Measurements from ENCODE around the gene HLCS.
"Not testable (repeated sequence)": the region's sequence is repeated elsewhere in the genome, so short reads cannot be mapped to it uniquely, and the experiment has no call there.

Gene HLCS

DNA sequence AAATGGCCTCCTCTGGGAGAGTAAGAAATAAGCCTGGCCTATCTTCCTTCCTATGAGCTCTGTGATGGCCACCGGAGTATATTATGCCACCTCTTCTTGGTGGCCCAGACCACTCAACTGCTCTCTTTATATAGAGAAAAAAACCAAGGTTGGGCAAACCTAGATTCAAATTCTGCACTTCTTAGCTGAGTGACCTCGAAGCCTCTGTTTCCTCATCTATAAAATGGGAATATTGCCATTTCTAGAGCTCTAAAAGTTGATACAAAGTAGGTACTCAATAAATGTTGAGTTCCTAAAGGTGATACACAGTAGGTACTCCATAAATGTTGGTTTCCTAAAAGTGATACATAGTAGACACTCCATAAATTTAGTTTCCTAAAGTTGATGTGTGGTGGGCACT is 120.7 kb downstream of the HLCS start:
- no peak for DNase-seq

DNA sequence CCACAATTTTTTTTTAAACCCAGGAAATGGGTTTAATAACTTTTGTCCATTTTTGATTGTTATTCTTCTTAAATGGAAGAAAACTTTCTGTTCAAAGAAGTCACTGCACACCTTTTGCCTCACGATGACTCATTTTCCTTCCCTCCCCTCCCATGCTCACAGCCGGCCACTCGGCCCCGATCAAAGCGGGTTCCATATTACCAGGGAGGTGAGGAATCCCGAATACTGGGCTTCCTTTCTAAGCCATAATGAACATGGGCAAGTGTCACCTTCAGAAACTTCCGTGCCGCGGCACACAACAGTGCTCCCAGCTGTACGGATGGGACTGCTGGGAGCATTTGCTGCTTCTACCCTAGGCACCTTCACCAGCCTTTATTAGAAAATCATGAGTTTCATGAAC is 121.4 kb downstream of the HLCS start:
- DNase-seq: no peak

- no peak for DNase-seq
Observed at GRCh38 chr21:36841866-36842265, 124.6 kb downstream of the HLCS start.

DNA sequence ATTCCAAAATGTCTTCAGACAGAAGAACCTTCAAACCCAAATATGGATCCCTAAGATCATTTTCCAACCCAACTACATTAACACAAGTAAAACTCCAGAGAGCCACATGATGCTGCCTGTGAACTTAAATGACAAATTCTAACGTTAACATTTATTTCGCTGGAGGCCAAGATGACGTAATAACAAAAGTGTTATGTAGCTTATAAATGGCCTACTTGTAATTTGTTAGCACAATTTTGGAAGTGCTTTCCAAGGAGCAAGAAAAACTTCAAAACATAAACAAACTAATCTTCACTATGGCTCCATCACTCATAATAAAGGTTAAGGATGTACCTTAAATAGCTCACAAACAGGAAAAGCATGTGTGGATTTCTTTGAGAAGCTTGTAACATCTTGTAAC is 126.7 kb downstream of the HLCS start:
- DNase-seq: no peak

GRCh38 chr21:36839123-36839522 is 127.3 kb downstream of the HLCS start:
- no peak for DNase-seq

GRCh38 chr21:36835383-36835795 is 131.1 kb downstream of the HLCS start:
- no peak for DNase-seq

DNA sequence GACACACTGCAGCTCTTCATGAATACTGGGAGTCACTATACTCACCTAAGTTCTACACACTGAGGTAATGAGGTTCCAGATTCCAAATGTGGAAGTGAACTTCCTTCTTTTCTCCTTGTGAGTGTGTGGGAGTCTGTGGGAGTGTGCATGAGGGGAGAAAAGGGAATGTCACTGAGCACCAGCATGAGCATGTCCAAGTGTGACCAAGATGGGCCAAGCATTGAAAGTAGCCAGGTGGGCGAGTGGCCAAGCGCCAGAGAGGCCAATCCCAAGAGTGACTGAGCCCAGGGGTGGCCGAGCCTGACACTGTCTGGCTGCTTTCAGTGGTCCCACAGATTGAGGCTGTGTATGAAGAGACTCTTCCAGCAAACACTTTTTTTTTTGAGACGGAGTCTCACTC is 132.3 kb downstream of the HLCS start:
- no peak for DNase-seq

- no peak for DNase-seq
Observed at GRCh38 chr21:36830100-36830499, 136.4 kb downstream of the HLCS start.

DNA sequence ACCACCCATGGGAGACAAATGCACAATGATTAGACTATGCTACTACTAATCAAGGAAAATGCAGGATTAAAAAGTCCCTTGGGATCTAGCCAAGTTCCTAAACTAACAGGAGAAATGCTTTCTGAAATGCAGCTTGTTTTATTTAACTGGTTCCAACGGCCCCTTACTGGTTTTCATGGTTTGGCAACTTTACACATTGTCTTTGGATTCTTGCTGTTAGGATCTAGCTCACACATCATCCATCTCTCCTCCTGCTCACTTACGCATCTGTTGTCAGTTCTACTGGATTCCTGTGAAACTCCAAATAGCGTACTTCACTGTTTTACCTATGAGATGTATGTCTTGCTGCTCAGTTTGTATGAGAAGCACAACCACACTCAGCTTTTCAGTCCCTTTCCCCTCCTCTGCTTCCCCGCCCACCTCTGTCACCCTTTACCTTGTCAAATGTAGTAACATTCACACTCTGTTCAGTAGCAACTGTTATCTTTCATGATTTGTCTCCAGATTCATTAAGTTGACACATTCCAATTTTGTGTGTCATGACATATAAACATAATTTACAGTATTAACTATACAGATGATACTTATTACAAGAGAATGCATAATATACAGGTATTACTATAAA is 137.5 kb downstream of the HLCS start:
- DNase-seq: no peak

- no peak for DNase-seq
Observed at GRCh38 chr21:36828208-36828607, 138.3 kb downstream of the HLCS start.

- no peak for DNase-seq
Observed at GRCh38 chr21:36825658-36826057, 140.8 kb downstream of the HLCS start.

GRCh38 chr21:36821032-36821299 is 145.5 kb downstream of the HLCS start:
- no peak for DNase-seq

DNA sequence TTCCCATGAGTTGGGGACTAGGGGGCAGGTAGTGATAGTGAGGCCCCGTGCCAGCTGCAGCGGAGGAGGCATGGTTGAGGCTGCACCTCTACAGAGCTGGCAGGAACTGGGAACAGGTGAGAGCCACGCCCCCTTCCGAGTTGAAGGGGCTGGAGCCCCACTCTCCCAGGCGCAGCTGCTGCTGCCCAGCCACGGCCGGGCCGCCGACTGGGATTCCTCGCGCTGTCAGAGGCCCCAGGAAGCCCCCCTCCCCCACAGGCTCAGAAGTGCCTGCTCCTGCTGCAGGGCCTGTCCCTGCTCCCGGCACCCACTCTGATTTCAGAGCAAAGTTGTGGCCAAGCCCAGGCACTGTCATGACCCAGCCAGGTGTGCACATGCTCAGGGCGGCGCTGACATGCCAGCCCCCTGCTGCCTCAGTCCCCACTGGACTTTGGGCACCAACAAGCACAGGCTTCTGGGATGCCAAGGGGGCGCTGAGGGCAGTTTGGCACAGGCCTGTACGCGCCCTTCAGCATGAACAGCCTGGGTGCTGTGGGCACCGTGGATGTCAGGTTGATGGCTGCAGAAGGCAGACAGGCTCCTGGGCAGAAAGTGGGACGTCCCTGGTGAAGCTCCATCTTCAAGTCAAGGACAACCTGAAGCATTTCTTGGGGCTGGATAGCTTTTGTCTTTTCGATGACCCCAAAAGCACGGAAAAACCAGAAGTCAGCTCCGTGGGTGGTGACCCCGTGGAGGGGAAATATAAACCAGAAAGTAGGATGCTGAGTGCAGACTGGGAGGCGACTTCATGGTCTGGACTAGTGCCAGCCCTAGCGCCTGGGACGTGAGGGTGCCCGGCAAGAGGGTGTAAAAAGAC is 146.1 kb downstream of the HLCS start:
- no peak for DNase-seq

DNA sequence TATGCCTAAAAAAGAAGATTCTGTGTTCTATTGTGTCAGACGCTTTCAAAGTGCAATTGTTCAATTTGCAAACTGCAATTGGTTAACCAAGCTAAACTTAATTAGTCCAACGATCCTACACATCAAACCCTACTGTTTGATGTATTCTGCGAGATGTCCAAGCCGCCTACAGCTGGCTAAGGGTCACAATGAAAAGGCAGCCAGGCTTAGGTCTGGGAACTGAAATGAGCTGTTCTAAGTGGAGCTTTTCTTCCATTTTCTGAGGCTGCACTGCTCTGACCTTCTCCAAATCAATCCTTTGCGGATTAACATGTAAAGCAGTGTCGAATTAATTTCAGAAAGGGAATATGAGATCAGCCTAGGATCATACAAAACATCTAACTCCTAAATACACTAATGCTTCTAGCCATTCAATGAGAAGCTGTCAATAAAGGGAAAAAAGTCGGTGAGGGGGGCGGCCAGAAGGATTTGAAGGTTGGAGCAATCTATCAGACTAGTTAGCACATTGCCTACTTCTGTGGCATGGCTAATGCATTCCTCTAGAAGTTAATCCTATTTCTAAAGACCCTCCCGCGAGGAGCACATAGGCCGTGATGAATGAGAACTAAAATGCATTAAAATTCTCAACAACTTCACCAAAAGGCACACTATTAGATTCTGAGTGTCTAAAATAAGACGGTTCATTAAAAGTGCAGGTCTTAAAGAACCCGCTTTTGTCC is 148.6 kb downstream of the HLCS start:
- no peak for DNase-seq

- no peak for DNase-seq
Observed at GRCh38 chr21:36816561-36817130, 149.8 kb downstream of the HLCS start.

- not testable (repeated sequence) for DNase-seq
Observed at GRCh38 chr21:36816026-36816425, 150.4 kb downstream of the HLCS start.

DNA sequence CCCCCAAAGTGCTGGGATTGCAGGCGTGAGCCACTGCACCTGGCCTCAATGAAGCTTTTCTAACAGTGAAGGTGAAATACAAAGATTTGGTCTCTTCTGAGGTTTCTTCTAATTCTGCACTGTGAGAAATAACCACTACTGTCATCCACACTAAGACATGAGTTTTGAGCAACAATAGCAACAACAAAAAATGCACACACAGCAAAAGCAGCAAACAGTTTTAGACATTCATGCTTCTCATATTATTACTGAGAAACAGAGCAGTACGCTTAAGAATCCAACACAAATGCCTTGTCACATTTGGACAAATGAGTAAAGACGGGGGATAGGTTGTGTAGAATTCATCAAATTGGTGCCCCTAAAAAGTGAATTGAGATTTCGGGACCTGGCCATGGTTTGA is 151.2 kb downstream of the HLCS start:
- DNase-seq: no peak

- DNase-seq: no peak
Observed at GRCh38 chr21:36813052-36813451, 153.4 kb downstream of the HLCS start.

- DNase-seq: no peak
Observed at GRCh38 chr21:36811762-36812161, 154.7 kb downstream of the HLCS start.

DNA sequence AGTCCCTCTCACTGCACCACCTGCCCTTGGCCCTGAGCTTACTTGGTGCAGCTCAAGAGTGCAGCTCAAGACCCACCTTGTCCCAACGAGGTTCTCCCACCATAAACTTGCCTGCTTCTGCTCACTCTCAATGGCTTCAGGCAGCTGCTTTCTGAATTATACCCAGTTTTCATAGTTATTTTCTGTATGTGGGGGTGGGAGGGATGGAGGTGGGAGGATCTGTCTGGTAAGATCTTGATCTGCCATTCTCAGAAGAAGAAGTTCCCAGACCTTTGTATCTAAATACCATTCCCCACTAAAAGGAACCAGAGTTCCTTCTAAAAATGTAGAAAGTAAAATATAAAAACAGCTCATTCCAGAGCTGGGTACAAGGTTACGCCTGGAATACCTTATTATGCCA is 156.0 kb downstream of the HLCS start:
- no peak for DNase-seq

GRCh38 chr21:36807422-36807928 is 159.0 kb downstream of the HLCS start:
- DNase-seq: no peak

DNA sequence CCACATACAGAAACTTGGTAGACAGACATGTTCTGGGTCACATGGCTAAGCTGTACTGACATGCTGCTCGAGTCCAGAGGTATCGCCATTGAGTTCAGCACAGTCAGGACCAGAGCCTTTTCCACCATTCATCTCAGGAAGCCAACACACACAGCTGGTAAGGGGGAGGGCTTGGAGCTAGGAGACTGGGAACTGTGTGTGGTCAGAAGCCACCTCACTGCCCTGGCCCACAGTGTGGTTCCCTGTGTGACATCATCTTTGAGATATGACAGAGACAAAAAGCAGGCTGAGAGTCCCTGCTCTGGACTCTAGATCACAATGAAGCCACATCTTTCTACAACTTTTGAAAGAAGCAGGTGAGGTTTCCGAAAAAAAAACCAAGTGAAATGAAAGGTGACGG is 160.4 kb downstream of the HLCS start:
- DNase-seq: no peak

- DNase-seq: no peak
Observed at GRCh38 chr21:36804874-36805611, 161.4 kb downstream of the HLCS start.

Data from activated CD8-positive, alpha-beta memory T cell treated with anti-CD3 and anti-CD28 coated beads, Interleukin-2, amount 50 U/mL, for 4 hours (primary cell).